Medulla oblongata (tissue), 1 donor: ENCODE measurements around the gene KCNIP3.

Source experiments
- DNase-seq: peaks from one replicate; pipeline ENCODE4 v3.0.0-alpha.2; 2015; ENCODE audit errors: extremely low spot score

KCNIP3 gene

GRCh38 chr2:95312543-95313201 lies 15.5 kb downstream of the KCNIP3 start:
- peak; percentile 79 for DNase-seq

GRCh38 chr2:95313296-95314131 lies 16.4 kb downstream of the KCNIP3 start:
- DNase-seq: no peak

- no peak for DNase-seq
Observed at GRCh38 chr2:95314598-95314963, 17.4 kb downstream of the KCNIP3 start.

- DNase-seq: peak; percentile 76
Observed at GRCh38 chr2:95314964-95315611, 17.9 kb downstream of the KCNIP3 start.

- no peak for DNase-seq
Observed at GRCh38 chr2:95315801-95316411, 18.8 kb downstream of the KCNIP3 start.

- no peak for DNase-seq
Observed at GRCh38 chr2:95316466-95317122, 19.4 kb downstream of the KCNIP3 start.

- no peak for DNase-seq
Observed at GRCh38 chr2:95317123-95317500, 20.0 kb downstream of the KCNIP3 start.

GRCh38 chr2:95317665-95318425 lies 20.7 kb downstream of the KCNIP3 start:
- DNase-seq: no peak

GRCh38 chr2:95318431-95319220 lies 21.5 kb downstream of the KCNIP3 start:
- DNase-seq: no peak

- DNase-seq: no peak
Observed at GRCh38 chr2:95319481-95320343, 22.6 kb downstream of the KCNIP3 start.

- DNase-seq: no peak
Observed at GRCh38 chr2:95320344-95320712, 23.2 kb downstream of the KCNIP3 start.

GRCh38 chr2:95320986-95321767 lies 24.0 kb downstream of the KCNIP3 start:
- DNase-seq: no peak

GRCh38 chr2:95323347-95324155 lies 26.4 kb downstream of the KCNIP3 start:
- DNase-seq: no peak

GRCh38 chr2:95325026-95325425 lies 27.9 kb downstream of the KCNIP3 start:
- no peak for DNase-seq

- no peak for DNase-seq
Observed at GRCh38 chr2:95325590-95326432, 28.7 kb downstream of the KCNIP3 start.

- no peak for DNase-seq
Observed at GRCh38 chr2:95326433-95327140, 29.4 kb downstream of the KCNIP3 start.
